Sciatic nerve (tissue), 2 donors: ENCODE results near the gene MRPL23. TPM values are rescaled to one million over a fixed set of nuclear protein-coding genes. Genes with fewer than 3 reads are reported as not detected.

Experiments
- ATAC-seq: fragments of 200-7000 bp; cut with Tn5 transposase; one replicate; pipeline ENCODE4 v1.9.1; 2020; ENCODE audit warnings: mild to moderate bottlenecking, moderate library complexity
- DNase-seq: peaks from one replicate; pipeline ENCODE4 v3.0.0-alpha.2; 2020; ENCODE audit warnings: low spot score
- intact Hi-C: fragments of 100-400 bp; cut with DNase I; formaldehyde crosslinking; loops from one replicate; pipeline ENCODE4 v1.14.2; 2022
- total RNA-seq: library from RNA; stranded (reverse); fragmentation: NEBNext Ultra II Directional; extraction: Animal tissue kit (Norgen Biotek cat#: 25700); gene quantifications from one replicate; pipeline ENCODE4 v1.2.1, GENCODE V29; 2021
- donor health status: DM: no; HTN: no; CAD: no.
- donor health status: DM: no; HTN: no; CAD: no.

The MRPL23 gene
- 39.5 TPM for total RNA-seq

GRCh38 chr11:1946812-1947484 is at the start of gene MRPL23:
TSS of gene MRPL23 (plus strand) at chr11:1947332. CDS start at chr11:1947363, 31 bp downstream.
- ATAC-seq (peak; percentile 41), DNase-seq (no peak)
- intact Hi-C loops = no loop called here

GRCh38 chr11:1899090-1899489 is 48.0 kb upstream of the MRPL23 start:
- DNase-seq (peak; percentile 14), ATAC-seq (no peak)
- intact Hi-C loops = loop anchor here (5.0 kb wide), 1 partner anchor 43 kb away; no protein-coding TSS in a partner anchor

GRCh38 chr11:1899686-1900085 is 47.4 kb upstream of the MRPL23 start:
- ATAC-seq (no peak), DNase-seq (no peak)
- intact Hi-C loops = loop anchor here (5.0 kb wide), 1 partner anchor 43 kb away; no protein-coding TSS in a partner anchor

GRCh38 chr11:1906181-1906580 is 41.0 kb upstream of the MRPL23 start:
- ATAC-seq (no peak), DNase-seq (no peak)
- intact Hi-C loops = no loop called here

GRCh38 chr11:1906611-1907423 is 40.3 kb upstream of the MRPL23 start:
- peak; percentile 23 for ATAC-seq
- peak; percentile 59 for DNase-seq

GRCh38 chr11:1908618-1909017 is 38.5 kb upstream of the MRPL23 start:
- intact Hi-C loops = no loop called here
- ATAC-seq = peak; percentile 54
- peak; percentile 34 for DNase-seq

More at GRCh38 chr11:1906611-1907423, 40.3 kb upstream of the MRPL23 start:
- intact Hi-C loops = no loop called here

GRCh38 chr11:1909524-1909923 is 37.6 kb upstream of the MRPL23 start:
- intact Hi-C loops = no loop called here
- ATAC-seq = no peak
- DNase-seq = peak; percentile 12

GRCh38 chr11:1912289-1912878 is 34.7 kb upstream of the MRPL23 start:
- intact Hi-C loops = no loop called here
- ATAC-seq (no peak), DNase-seq (no peak)

- no peak for ATAC-seq
- intact Hi-C loops = no loop called here
- DNase-seq = no peak
These were observed 33.7 kb upstream of the MRPL23 start for GRCh38 chr11:1913271-1914060.

- ATAC-seq (no peak), DNase-seq (no peak)
- intact Hi-C loops = loop anchor here (1.0 to 5.0 kb wide), 2 partner anchors 22 to 792 kb away; no protein-coding TSS in a partner anchor
These were observed 31.4 kb upstream of the MRPL23 start for GRCh38 chr11:1915795-1916131.

- intact Hi-C loops = loop anchor here (1.0 to 5.0 kb wide), 2 partner anchors 23 to 791 kb away; no protein-coding TSS in a partner anchor
- ATAC-seq = no peak
- no peak for DNase-seq
These were observed 30.8 kb upstream of the MRPL23 start for GRCh38 chr11:1916132-1916985.

GRCh38 chr11:1916986-1917522 is 30.1 kb upstream of the MRPL23 start:
- ATAC-seq = peak; percentile 25
- intact Hi-C loops = loop anchor here (1.0 to 5.0 kb wide), 2 partner anchors 24 to 790 kb away; no protein-coding TSS in a partner anchor
- DNase-seq = no peak

- intact Hi-C loops = loop anchor here (5.0 kb wide), 1 partner anchor 790 kb away; no protein-coding TSS in a partner anchor
- ATAC-seq = peak; percentile 11
These were observed 29.4 kb upstream of the MRPL23 start for GRCh38 chr11:1917523-1918435.

GRCh38 chr11:1918436-1919315 is 28.5 kb upstream of the MRPL23 start:
- intact Hi-C loops = loop anchor here (5.0 kb wide), 1 partner anchor 789 kb away; no protein-coding TSS in a partner anchor
- DNase-seq (no peak), ATAC-seq (no peak)

More at GRCh38 chr11:1917523-1918435, 29.4 kb upstream of the MRPL23 start:
- no peak for DNase-seq

- intact Hi-C loops = loop anchor here (5.0 kb wide), 1 partner anchor 788 kb away; no protein-coding TSS in a partner anchor
- DNase-seq = no peak
- no peak for ATAC-seq
These were observed 27.6 kb upstream of the MRPL23 start, which contains the start of gene TNNT3 for GRCh38 chr11:1919391-1920127. TSS of gene TNNT3 (plus strand) at chr11:1919703. CDS start at chr11:1922875, 3,172 bp downstream.
